A673 (cell line): Measurements from ENCODE around the gene TRIP13. TPM values are rescaled to one million over a fixed set of nuclear protein-coding genes. Genes with fewer than 3 reads are reported as not detected.

ENCODE experiments used
- BruUV-seq: library from RNA; stranded (reverse); fragments of 400-500 nt; replicated peaks from 2 replicates; lab custom pipeline; 2021; lab: Mats Ljungman, UMichigan
- CTCF ChIA-PET: fragments of 300-600 bp; sonication (Branson Sonifier 250); formaldehyde crosslinking; loops from one replicate; lab custom pipeline; 2022; ENCODE audit warnings: antibody characterized with exemption; lab: Charles Lee
- POLR2A ChIA-PET: fragments of 300-600 bp; sonication (Branson Sonifier 250); formaldehyde crosslinking; loops from one replicate; lab custom pipeline; 2022; ENCODE audit warnings: antibody characterized with exemption; ENCODE audit not compliant: low non-redundant PET; lab: Charles Lee
- DNase-seq: peaks from one replicate; pipeline ENCODE4 v3.0.0-alpha.2; 2015; ENCODE audit warnings: low spot score
- H3K27ac ChIP-seq: fragments of 200-600 bp; sonication (generic); 2 replicates; pipeline ENCODE4 v1.5.1; 2016; ENCODE audit warnings: mixed run types, low read depth, mild to moderate bottlenecking, mixed read lengths, antibody characterized with exemption, low read length; ENCODE audit not compliant: poor library complexity, severe bottlenecking
- H3K27me3 ChIP-seq: fragments of 200-600 bp; sonication (generic); replicated peaks from 2 replicates; pipeline ENCODE4 v1.6.1; 2017; ENCODE audit warnings: mixed run types, low read depth, mild to moderate bottlenecking, mixed read lengths, antibody characterized with exemption, low read length; ENCODE audit not compliant: insufficient read depth, poor library complexity
- H3K36me3 ChIP-seq: fragments of 200-600 bp; sonication (generic); 2 replicates; pipeline ENCODE4 v1.6.1; 2016; ENCODE audit warnings: mixed run types, mild to moderate bottlenecking, mixed read lengths, antibody characterized with exemption, low read length; ENCODE audit not compliant: insufficient read depth, poor library complexity, severe bottlenecking
- H3K4me1 ChIP-seq: fragments of 200-600 bp; sonication (generic); 2 replicates; pipeline ENCODE4 v1.6.1; 2017; ENCODE audit warnings: mixed run types, mild to moderate bottlenecking, mixed read lengths, antibody characterized with exemption, low read length; ENCODE audit not compliant: insufficient read depth, poor library complexity, severe bottlenecking
- H3K4me3 ChIP-seq: fragments of 200-600 bp; sonication (generic); 2 replicates; pipeline ENCODE4 v1.5.1; 2016; ENCODE audit warnings: low read depth, mixed run types, mild to moderate bottlenecking, mixed read lengths, low read length; ENCODE audit not compliant: poor library complexity, severe bottlenecking
- H3K9me3 ChIP-seq: fragments of 200-600 bp; sonication (generic); 2 replicates; pipeline ENCODE4 v1.6.1; 2016; ENCODE audit warnings: mixed run types, low read depth, mild to moderate bottlenecking, mixed read lengths, antibody characterized with exemption, low read length; ENCODE audit not compliant: poor library complexity, severe bottlenecking
- EZH2 ChIP-seq: fragments of 200-600 bp; sonication (generic); IDR thresholded peaks from 2 replicates; pipeline ENCODE4 v1.6.1; 2017; ENCODE audit warnings: borderline replicate concordance, low read depth, mild to moderate bottlenecking, mixed read lengths, antibody characterized with exemption, low read length; ENCODE audit not compliant: poor library complexity, severe bottlenecking
- intact Hi-C: fragments of 100-400 bp; cut with micrococcal nuclease; formaldehyde crosslinking; loops from one replicate; pipeline ENCODE4 v1.10.0; 2022; ENCODE audit not compliant: unreplicated experiment
- total RNA-seq: library from RNA; stranded (reverse); gene quantifications from 2 replicates; pipeline ENCODE4 v1.2.3, GENCODE V29; 2021
- TF ChIP-seq, protein P1 (sequence below): fragments of 300-800, 200-600 bp; sonication (generic); conservative IDR thresholded peaks from 2 replicates; pipeline ENCODE4 v1.5.1; 2017; ENCODE audit warnings: low read depth, mild to moderate bottlenecking, antibody characterized with exemption, low read length, moderate library complexity, mixed read lengths

The TRIP13 gene
- total RNA-seq, 1 experiment from 2014 or later: 69.1 TPM

DNA sequence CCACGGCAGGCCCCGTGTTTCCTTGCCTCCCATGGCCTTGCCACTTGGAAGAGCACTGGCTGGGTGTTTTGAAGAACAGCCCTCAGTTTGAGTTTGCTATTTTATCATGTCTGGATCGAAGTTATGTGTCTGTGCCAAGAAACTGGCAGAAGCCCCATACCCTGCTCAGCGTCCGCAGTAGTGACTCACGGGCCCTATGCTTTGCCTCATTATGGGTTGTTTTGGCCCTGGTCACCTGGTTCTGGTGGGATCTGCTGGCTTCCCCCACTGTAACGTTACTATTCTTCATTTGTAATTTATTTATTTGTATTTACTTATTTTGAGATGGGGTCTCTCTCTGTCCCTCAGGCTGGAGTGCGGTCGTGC lies 73.6 kb downstream of the TRIP13 start:
- POLR2A ChIA-PET: no interaction called here
- DNase-seq: no peak

GRCh38 chr5:966941-967340 lies 74.3 kb downstream of the TRIP13 start:
- Histone ChIP-seq H3K4me3 (no peak overlapping the region), H3K27ac (no peak overlapping the region), H3K4me1 (peaks cover 14% of the 10 kb centered on the region), H3K9me3 (no peaks in the 10 kb centered on the region), H3K27me3 (no peaks in the 10 kb centered on the region), H3K36me3 (no peaks in the 10 kb centered on the region)
- no peak for DNase-seq
- TF ChIP-seq, protein P1, sequence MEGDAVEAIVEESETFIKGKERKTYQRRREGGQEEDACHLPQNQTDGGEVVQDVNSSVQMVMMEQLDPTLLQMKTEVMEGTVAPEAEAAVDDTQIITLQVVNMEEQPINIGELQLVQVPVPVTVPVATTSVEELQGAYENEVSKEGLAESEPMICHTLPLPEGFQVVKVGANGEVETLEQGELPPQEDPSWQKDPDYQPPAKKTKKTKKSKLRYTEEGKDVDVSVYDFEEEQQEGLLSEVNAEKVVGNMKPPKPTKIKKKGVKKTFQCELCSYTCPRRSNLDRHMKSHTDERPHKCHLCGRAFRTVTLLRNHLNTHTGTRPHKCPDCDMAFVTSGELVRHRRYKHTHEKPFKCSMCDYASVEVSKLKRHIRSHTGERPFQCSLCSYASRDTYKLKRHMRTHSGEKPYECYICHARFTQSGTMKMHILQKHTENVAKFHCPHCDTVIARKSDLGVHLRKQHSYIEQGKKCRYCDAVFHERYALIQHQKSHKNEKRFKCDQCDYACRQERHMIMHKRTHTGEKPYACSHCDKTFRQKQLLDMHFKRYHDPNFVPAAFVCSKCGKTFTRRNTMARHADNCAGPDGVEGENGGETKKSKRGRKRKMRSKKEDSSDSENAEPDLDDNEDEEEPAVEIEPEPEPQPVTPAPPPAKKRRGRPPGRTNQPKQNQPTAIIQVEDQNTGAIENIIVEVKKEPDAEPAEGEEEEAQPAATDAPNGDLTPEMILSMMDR: no peak
- no peak for TF ChIP-seq EZH2
- intact Hi-C loops: no loop called here
- CTCF ChIA-PET: no interaction called here
- BruUV-seq: no TSS peak
- POLR2A ChIA-PET: no interaction called here

More for the DNA sequence above, 73.6 kb downstream of the TRIP13 start:
- no peaks in the 10 kb centered on the region for H3K27me3 ChIP-seq
- CTCF ChIA-PET: no interaction called here
- BruUV-seq: no TSS peak
- H3K9me3 ChIP-seq: no peaks in the 10 kb centered on the region
- intact Hi-C loops: no loop called here
- no peaks in the 10 kb centered on the region for H3K36me3 ChIP-seq
- no peak overlapping the region for H3K4me3 ChIP-seq
- H3K27ac ChIP-seq: no peak overlapping the region
- TF ChIP-seq EZH2: no peak
- TF ChIP-seq, protein P1: no peak
- H3K4me1 ChIP-seq: peaks cover 14% of the 10 kb centered on the region

Other genes with a start within 250 kb of the TRIP13 start
- 0.09 and 0.19 TPM in 2 replicates for gene TPPP, start 199.5 kb upstream of the TRIP13 start, total RNA-seq
- 1.3 and 1.6 TPM in 2 replicates for gene ZDHHC11B, start 108.2 kb upstream of the TRIP13 start, total RNA-seq
- 45.5 and 47.3 TPM in 2 replicates for gene ZDHHC11, start 41.9 kb upstream of the TRIP13 start, total RNA-seq
- gene BRD9, start 83 bp upstream of the TRIP13 start, total RNA-seq: 73.7 and 76.5 TPM in 2 replicates
- gene NKD2, start 115.9 kb downstream of the TRIP13 start, total RNA-seq: 22.9 and 23.5 TPM in 2 replicates
- 45.2 and 55.5 TPM in 2 replicates for gene SLC12A7, start 219.2 kb downstream of the TRIP13 start, total RNA-seq